GM12878 (cell line): Measurements from ENCODE around the gene TMED10. TPM values are rescaled to one million over a fixed set of nuclear protein-coding genes. Genes with fewer than 3 reads are reported as not detected.
A peak's percentile ranks its signal among the peaks of the same experiment; 100 is the strongest.

ENCODE experiments used
- BCL3 ChIP-seq: IDR thresholded peaks from 2 replicates; pipeline ENCODE4 v1.6.1; 2011; ENCODE audit warnings: borderline replicate concordance, low read depth, mild to moderate bottlenecking, moderate library complexity, low read length; ENCODE audit not compliant: insufficient read depth, poor library complexity, severe bottlenecking
- BRCA1 ChIP-seq: IDR thresholded peaks from 2 replicates; pipeline ENCODE4 v1.6.1; 2011; ENCODE audit warnings: low read depth, low read length, improper control_type of control experiment
- CBX5 ChIP-seq: sonication (generic); IDR thresholded peaks from 2 replicates; pipeline ENCODE4 v1.6.1; 2016; ENCODE audit warnings: low read depth, moderate library complexity, mild to moderate bottlenecking, inconsistent platforms
- CREB1 ChIP-seq: IDR thresholded peaks from 2 replicates; pipeline ENCODE4 v1.6.1; 2012; ENCODE audit warnings: low read depth, mild to moderate bottlenecking, inconsistent platforms
- EED ChIP-seq: sonication (generic); IDR thresholded peaks from 2 replicates; pipeline ENCODE4 v1.6.1; 2016; ENCODE audit warnings: antibody characterized with exemption, low read depth
- FOS ChIP-seq: IDR thresholded peaks from 3 replicates; pipeline ENCODE4 v1.6.1; 2011; ENCODE audit warnings: borderline replicate concordance; ENCODE audit not compliant: insufficient read length; ENCODE audit errors: extremely low read depth
- FOXK2 ChIP-seq: fragments of 450-650 bp; IDR thresholded peaks from 2 replicates; pipeline ENCODE4 v1.6.1; 2017; ENCODE audit warnings: mild to moderate bottlenecking, moderate library complexity
- IRF4 ChIP-seq: IDR thresholded peaks from 2 replicates; pipeline ENCODE4 v1.6.1; 2011; ENCODE audit warnings: low read depth, low read length
- JUND ChIP-seq: IDR thresholded peaks from 2 replicates; pipeline ENCODE4 v1.6.1; 2012; ENCODE audit warnings: low read depth, mild to moderate bottlenecking, low read length, improper control_type of control experiment, moderate library complexity
- KLF5 ChIP-seq: fragments of 450-650 bp; IDR thresholded peaks from 2 replicates; pipeline ENCODE4 v1.6.1; 2014; ENCODE audit warnings: mild to moderate bottlenecking; ENCODE audit not compliant: partially characterized antibody
- LARP7 ChIP-seq: fragments of 450-650 bp; IDR thresholded peaks from 2 replicates; pipeline ENCODE4 v1.6.1; 2017; ENCODE audit warnings: mild to moderate bottlenecking
- MEF2B ChIP-seq: fragments of 450-650 bp; IDR thresholded peaks from 2 replicates; pipeline ENCODE4 v1.6.1; 2018; ENCODE audit warnings: mild to moderate bottlenecking, moderate library complexity; ENCODE audit not compliant: partially characterized antibody, poor library complexity, severe bottlenecking
- NFIC ChIP-seq: IDR thresholded peaks from 2 replicates; pipeline ENCODE4 v1.6.1; 2012; ENCODE audit warnings: low read depth, mild to moderate bottlenecking, inconsistent platforms, low read length, moderate library complexity
- NFYB ChIP-seq: IDR thresholded peaks from 2 replicates; pipeline ENCODE4 v1.6.1; 2011; ENCODE audit warnings: low read depth, mild to moderate bottlenecking, low read length, improper control_type of control experiment, moderate library complexity; ENCODE audit not compliant: insufficient read depth
- NRF1 ChIP-seq: conservative IDR thresholded peaks from 2 replicates; pipeline ENCODE4 v1.6.1; 2011; ENCODE audit warnings: mild to moderate bottlenecking, low read depth, low read length, improper control_type of control experiment
- RUNX3 ChIP-seq: IDR thresholded peaks from 2 replicates; pipeline ENCODE4 v1.6.1; 2012; ENCODE audit warnings: low read length, inconsistent platforms
- SKIL ChIP-seq: fragments of 450-650 bp; IDR thresholded peaks from 2 replicates; pipeline ENCODE4 v1.6.1; 2017; ENCODE audit warnings: mild to moderate bottlenecking, low read depth, inconsistent platforms; ENCODE audit not compliant: poor library complexity, severe bottlenecking
- SMAD5 ChIP-seq: IDR thresholded peaks from 2 replicates; pipeline ENCODE4 v1.6.1; 2016; ENCODE audit warnings: antibody characterized with exemption, low read depth
- SRF ChIP-seq, 2 experiments: IDR thresholded peaks; 2 replicates each; pipeline ENCODE4 v1.6.1; 2011; ENCODE audit warnings: low read depth in 2 of 2, low read length in 2 of 2, mild to moderate bottlenecking in 1 of 2, moderate library complexity in 1 of 2
- ZBTB4 ChIP-seq: fragments of 450-650 bp; formaldehyde crosslinking; IDR thresholded peaks from 2 replicates; pipeline ENCODE4 v1.4.0; 2022; ENCODE audit warnings: mild to moderate bottlenecking, moderate library complexity
- ZNF217 ChIP-seq: fragments of 450-650 bp; IDR thresholded peaks from 2 replicates; pipeline ENCODE4 v1.6.1; 2017; ENCODE audit warnings: antibody characterized with exemption, mild to moderate bottlenecking
- ZZZ3 ChIP-seq: IDR thresholded peaks from 2 replicates; pipeline ENCODE4 v1.6.1; 2011; ENCODE audit warnings: low read depth; ENCODE audit not compliant: control insufficient read depth, insufficient read length
- polyA plus RNA-seq, 11 experiments: library from polyadenylated mRNA; depleted of rRNA in 4 of 11; unstranded in 6 of 11; stranded (reverse) in 5 of 11; fragments of >200 nt; fragmentation: Nextera tagmentation in 4 of 11; fragmentation: Illumina TruSeq in 1 of 11; extraction: Ambion mirVana in 4 of 11; extraction: Trizol in 1 of 11; gene quantifications; 1 replicate in 1 of 11; 2 replicates in 10 of 11; pipeline versions ENCODE4 v1.2.1 to v1.2.3, GENCODE V29; 2011 to 2016; ENCODE audit warnings: inconsistent platforms in 2 of 11, missing spikeins in 2 of 11, low read depth in 1 of 11
- total RNA-seq, 4 experiments: library from RNA; depleted of rRNA in 3 of 4; stranded (reverse); fragments of >200 nt in 3 of 4; fragmentation: Illumina TruSeq in 1 of 4; extraction: Trizol in 1 of 4; gene quantifications; 2 replicates each; pipeline versions ENCODE4 v1.2.1 to v1.2.3, GENCODE V29; 2013 to 2021

Gene TMED10
- total and polyA plus RNA-seq, 10 of the 15 experiments (the other 5 are each of a cell fraction or from before 2014, with no cell fraction given), result 99.8 to 270 (median 180) TPM

GRCh38 chr14:75188520-75189268, 12.3 kb upstream of the TMED10 start (continued):
- TF ChIP-seq ZBTB4 (CRISPR knock-in tag) (no peak), ZNF217 (no peak), BCL3 (no peak), NRF1 (no peak), CBX5 (no peak), EED (peak; percentile 79), NFIC (peak; percentile 70; the same call in 1 of the 2 replicates), NFYB (no peak), FOS (no peak), BRCA1 (no peak), ZZZ3 (no peak), CREB1 (0 out of 2 replicates have a peak, but pooled peaks have one; percentile 13), MEF2B (peak; percentile 59), SMAD5 (no peak), JUND (no peak), RUNX3 (peak; percentile 96), SRF (IDR thresholded peaks at IDR 0.05; ENCODE audit: low read depth in 2 of 2, low read length in 2 of 2) (no peak), FOXK2 (no peak), LARP7 (no peak), KLF5 (no peak), IRF4 (no peak), SKIL (no peak)
